HepG2 (cell line): Measurements from ENCODE around the gene ACAN. TPM values are rescaled to one million over a fixed set of nuclear protein-coding genes. Genes with fewer than 3 reads are reported as not detected.

ENCODE experiments used
- CENPBD1 ChIP-seq: sonication (generic); formaldehyde crosslinking; IDR thresholded peaks from 2 replicates; pipeline ENCODE4 v1.8.0; 2022; ENCODE audit warnings: missing genetic modification reagents, low read depth, mild to moderate bottlenecking, borderline replicate concordance
- CENPX ChIP-seq: sonication (generic); formaldehyde crosslinking; IDR thresholded peaks from 2 replicates; pipeline ENCODE4 v1.9.0; 2021; ENCODE audit warnings: mild to moderate bottlenecking, missing genetic modification reagents, moderate library complexity
- KAT8 ChIP-seq: IDR thresholded peaks from 2 replicates; pipeline ENCODE4 v1.6.1; 2016; ENCODE audit warnings: missing genetic modification reagents, missing compliant biosample characterization
- MYPOP ChIP-seq: sonication (generic); formaldehyde crosslinking; IDR thresholded peaks from 2 replicates; pipeline ENCODE4 v1.8.1; 2023; ENCODE audit warnings: mild to moderate bottlenecking, moderate library complexity, missing genetic modification reagents
- PTBP1 ChIP-seq: fragments of 200-400 bp; formaldehyde crosslinking; IDR thresholded peaks from 2 replicates; pipeline ENCODE4 v1.6.1; 2018; ENCODE audit warnings: low read length, low read depth; ENCODE audit not compliant: poor library complexity, severe bottlenecking
- TBX2 ChIP-seq: sonication (generic); formaldehyde crosslinking; IDR thresholded peaks from 2 replicates; pipeline ENCODE4 v1.5.0; 2020; ENCODE audit warnings: missing genetic modification reagents, mild to moderate bottlenecking, borderline replicate concordance
- TEAD2 ChIP-seq: sonication (generic); formaldehyde crosslinking; IDR thresholded peaks from 2 replicates; pipeline ENCODE4 v1.9.0; 2021; ENCODE audit warnings: missing genetic modification reagents
- ZNF17 ChIP-seq: sonication (generic); formaldehyde crosslinking; IDR thresholded peaks from 2 replicates; pipeline ENCODE4 v1.5.0; 2020; ENCODE audit warnings: mild to moderate bottlenecking, missing genetic modification reagents
- ZNF382 ChIP-seq: sonication (generic); formaldehyde crosslinking; IDR thresholded peaks from 2 replicates; pipeline ENCODE4 v1.5.0; 2020; ENCODE audit warnings: missing genetic modification reagents, mild to moderate bottlenecking, borderline replicate concordance
- polyA plus RNA-seq, 8 experiments: library from polyadenylated mRNA; depleted of rRNA in 3 of 8; stranded (reverse) in 7 of 8; unstranded in 1 of 8; fragments of >200 nt; fragmentation: Illumina TruSeq in 4 of 8; extraction: Trizol in 4 of 8; gene quantifications; 2 replicates each; pipeline versions ENCODE4 v1.2.1 to v1.2.3, GENCODE V29; 2011 to 2016; ENCODE audit warnings: low read depth in 4 of 8, missing spikeins in 1 of 8, mixed read lengths in 1 of 8; ENCODE audit not compliant: insufficient read depth in 1 of 8
- total RNA-seq, 5 experiments: library from RNA; depleted of rRNA; stranded (reverse); fragments of >200 nt; fragmentation: Illumina TruSeq; extraction: Trizol; gene quantifications; 2 replicates each; pipeline ENCODE4 v1.2.3, GENCODE V29; 2016; ENCODE audit warnings: low read depth in 1 of 5
- TF ChIP-seq, protein P1 (sequence below): sonication (generic); formaldehyde crosslinking; IDR thresholded peaks from 2 replicates; pipeline ENCODE4 v1.4.0; 2020; ENCODE audit warnings: missing genetic modification reagents, borderline replicate concordance

ACAN gene
- total and polyA plus RNA-seq, 2 of the 13 experiments (the other 11 are each of a cell fraction or from before 2014, with no cell fraction given) = not detected

GRCh38 chr15:88906551-88906950, 103.3 kb downstream of the ACAN start (continued):
- TF ChIP-seq TBX2 (no peak), TEAD2 (CRISPR knock-in tag) (no peak), ZNF17 (CRISPR knock-in tag) (no peak), CENPBD1 (CRISPR knock-in tag) (no peak), MYPOP (CRISPR knock-in tag) (no peak), KAT8 (CRISPR knock-in tag) (no peak), CENPX (no peak), PTBP1 (no peak), ZNF382 (CRISPR knock-in tag) (no peak)
- TF ChIP-seq, protein P1, sequence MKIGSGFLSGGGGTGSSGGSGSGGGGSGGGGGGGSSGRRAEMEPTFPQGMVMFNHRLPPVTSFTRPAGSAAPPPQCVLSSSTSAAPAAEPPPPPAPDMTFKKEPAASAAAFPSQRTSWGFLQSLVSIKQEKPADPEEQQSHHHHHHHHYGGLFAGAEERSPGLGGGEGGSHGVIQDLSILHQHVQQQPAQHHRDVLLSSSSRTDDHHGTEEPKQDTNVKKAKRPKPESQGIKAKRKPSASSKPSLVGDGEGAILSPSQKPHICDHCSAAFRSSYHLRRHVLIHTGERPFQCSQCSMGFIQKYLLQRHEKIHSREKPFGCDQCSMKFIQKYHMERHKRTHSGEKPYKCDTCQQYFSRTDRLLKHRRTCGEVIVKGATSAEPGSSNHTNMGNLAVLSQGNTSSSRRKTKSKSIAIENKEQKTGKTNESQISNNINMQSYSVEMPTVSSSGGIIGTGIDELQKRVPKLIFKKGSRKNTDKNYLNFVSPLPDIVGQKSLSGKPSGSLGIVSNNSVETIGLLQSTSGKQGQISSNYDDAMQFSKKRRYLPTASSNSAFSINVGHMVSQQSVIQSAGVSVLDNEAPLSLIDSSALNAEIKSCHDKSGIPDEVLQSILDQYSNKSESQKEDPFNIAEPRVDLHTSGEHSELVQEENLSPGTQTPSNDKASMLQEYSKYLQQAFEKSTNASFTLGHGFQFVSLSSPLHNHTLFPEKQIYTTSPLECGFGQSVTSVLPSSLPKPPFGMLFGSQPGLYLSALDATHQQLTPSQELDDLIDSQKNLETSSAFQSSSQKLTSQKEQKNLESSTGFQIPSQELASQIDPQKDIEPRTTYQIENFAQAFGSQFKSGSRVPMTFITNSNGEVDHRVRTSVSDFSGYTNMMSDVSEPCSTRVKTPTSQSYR (CRISPR knock-in tag) = no peak
